ENCODE data around the gene LMNA.

DNA sequence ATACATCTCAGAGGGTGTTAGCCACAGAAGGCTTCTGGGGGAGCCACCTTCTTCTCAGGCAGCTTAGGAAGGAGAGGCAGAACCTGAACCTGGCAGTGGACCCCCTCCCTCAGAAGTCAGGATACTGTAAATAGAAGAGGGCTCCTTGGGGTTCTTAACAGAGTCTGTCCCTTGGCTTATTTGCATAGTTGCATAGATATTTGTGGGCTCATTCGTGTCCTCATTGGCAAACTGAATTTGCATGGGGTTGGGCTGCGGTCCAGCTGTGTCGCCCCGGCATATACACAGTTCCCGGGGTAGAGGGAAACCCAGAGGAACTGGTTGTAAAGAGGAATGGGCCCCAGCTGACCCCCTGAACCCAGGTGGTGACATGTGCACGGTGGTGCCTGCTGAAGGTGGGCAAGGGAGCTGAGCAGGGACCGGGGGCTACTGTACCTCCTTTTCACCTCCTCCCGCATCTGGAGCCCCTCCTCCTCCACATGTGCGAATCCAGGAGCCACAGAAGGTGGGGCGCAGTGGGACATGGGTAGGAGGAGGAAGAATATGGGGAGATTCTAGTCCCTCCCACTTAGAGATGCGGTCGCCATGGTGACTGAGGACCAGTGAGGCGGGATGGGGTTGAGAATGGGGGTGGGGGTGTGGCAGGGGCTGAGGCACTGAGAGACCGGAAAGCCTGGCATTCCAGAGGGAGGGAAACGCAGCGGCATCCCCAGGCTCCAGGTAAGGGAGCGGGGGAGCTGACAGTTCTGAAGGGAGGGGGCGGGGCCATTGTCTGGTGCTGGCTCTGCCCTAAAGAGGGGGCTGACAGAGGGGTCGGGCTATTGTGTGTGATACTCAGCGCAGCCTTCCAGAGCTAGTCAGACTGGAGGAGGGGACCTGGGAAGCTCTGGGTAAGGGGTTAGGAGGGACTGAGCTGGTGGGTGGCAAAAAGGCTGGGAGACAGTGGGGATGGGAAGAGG is 35.1 kb downstream of the LMNA start:
- TF ChIP-seq, protein P1, sequence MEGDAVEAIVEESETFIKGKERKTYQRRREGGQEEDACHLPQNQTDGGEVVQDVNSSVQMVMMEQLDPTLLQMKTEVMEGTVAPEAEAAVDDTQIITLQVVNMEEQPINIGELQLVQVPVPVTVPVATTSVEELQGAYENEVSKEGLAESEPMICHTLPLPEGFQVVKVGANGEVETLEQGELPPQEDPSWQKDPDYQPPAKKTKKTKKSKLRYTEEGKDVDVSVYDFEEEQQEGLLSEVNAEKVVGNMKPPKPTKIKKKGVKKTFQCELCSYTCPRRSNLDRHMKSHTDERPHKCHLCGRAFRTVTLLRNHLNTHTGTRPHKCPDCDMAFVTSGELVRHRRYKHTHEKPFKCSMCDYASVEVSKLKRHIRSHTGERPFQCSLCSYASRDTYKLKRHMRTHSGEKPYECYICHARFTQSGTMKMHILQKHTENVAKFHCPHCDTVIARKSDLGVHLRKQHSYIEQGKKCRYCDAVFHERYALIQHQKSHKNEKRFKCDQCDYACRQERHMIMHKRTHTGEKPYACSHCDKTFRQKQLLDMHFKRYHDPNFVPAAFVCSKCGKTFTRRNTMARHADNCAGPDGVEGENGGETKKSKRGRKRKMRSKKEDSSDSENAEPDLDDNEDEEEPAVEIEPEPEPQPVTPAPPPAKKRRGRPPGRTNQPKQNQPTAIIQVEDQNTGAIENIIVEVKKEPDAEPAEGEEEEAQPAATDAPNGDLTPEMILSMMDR (conservative IDR thresholded peaks at IDR 0.05), result no peak
- no peak for TF ChIP-seq ZFX (IDR thresholded peaks at IDR 0.05)

All from C4-2B (cell line).